ENCODE results near the gene CD247.
"Not testable (repeated sequence)": the region's sequence is repeated elsewhere in the genome, so short reads cannot be mapped to it uniquely, and the experiment has no call there.

The CD247 gene

DNA sequence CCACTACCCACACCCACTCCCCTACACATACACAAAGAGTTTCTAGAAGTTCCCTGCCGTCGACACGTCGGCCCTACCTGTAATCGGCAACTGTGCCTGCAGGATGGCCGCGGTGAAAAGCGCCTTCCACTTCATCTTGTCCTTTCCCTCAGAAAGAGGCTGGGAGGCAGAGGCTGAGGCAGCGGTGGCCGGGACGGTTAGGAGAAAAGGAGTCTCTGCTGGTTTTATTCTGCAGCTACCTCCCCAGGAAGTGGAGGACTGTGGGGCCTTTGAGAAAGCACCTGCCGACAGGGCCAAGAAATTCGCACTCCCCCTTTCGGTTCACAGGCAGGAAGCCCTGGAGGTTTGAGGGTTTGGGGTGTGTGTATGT lies at the start of gene CD247:
Gene CD247 (minus strand): TSS at position 199 of the 370 bp plus-strand sequence. CDS start 64 bp downstream, at position 135.
- DNase-seq, result no peak

DNA sequence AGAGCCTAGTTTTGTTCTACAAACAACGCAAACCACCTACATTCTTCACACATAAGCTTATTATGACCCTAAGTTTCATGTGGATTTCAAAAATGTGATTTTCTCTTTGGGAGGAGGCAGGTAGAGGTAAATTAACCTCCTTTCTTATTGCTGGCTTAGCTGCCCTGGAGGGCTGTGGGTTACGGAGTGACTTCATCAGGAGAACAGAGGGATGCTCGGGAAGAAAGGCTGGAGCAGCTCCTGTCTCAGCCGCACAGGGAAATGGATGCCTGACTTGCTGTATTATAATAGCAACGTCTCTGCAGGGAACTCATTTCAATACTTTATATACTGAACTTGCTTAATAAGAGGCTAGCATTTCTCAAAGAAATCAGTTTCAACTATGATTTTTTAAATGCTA lies 49.3 kb upstream of the CD247 start:
- DNase-seq, result no peak

DNA sequence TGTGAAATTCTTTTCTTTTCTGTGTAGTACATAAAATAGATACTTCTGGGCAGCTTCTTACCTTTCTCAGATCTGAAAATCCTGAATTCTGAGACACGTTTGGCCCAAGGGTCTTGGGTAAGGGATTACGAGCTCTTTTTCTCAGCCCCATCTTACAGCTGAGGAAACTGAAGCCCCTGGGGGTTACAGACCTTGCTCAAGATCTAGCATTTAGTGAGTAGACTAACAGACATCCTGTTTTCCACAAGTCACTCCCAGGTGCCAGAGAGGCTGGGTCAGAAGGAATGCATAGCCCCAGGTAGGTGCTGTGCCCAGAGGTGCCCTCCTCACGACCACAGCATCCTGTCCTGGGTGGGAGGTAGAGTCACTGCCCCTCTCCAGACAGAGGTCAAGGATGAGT lies 48.4 kb upstream of the CD247 start:
- no peak for DNase-seq

DNA sequence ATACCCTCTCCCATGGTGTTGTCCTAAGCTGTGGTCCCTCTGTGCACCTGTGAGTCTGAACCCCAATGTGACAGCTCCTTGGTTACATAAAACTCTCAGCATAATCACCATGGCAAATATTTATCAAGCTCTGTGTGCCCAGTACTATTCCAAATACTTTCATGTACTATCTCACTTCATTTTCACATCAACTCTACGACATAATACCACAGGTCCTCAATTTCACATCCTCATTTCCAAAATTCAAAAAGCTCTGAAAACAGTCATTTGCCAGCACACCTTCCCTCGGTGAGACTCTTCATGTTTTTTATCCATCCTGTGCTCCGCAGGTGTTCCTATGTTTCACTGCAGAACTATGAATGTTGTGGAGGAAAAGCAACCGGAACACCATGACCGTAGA lies 47.6 kb upstream of the CD247 start:
- DNase-seq, result no peak

DNA sequence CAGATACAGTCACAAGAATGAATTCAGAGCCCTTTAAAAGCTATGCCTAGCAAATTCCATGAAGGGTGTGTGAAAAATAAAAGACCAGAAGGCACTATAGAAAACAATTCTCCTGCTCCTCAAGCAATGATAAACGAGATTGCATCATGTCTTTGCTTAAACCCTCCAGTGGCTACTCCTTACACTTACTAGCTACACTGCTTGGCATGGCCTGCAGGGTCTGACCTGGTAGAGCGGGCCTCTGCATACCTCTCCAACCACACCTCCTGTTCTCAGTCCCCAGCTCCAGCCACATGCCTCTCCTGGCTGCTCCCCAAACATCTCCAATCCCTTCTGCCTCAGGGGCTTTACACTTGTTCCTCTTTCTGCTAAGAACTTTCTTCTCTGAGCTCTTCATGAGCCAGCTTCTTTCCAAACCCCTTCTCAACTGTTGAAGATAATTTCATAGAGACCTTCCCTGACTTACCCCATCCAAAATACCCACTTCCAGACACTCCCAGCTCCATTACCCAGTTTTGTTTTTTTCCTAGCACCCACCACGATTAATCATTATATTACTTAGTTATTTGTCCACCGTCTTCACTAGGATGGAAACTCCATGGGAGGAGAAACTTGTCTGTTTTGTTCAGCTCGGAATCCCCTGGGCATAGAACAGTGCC lies 46.4 kb upstream of the CD247 start:
- no peak for DNase-seq

DNA sequence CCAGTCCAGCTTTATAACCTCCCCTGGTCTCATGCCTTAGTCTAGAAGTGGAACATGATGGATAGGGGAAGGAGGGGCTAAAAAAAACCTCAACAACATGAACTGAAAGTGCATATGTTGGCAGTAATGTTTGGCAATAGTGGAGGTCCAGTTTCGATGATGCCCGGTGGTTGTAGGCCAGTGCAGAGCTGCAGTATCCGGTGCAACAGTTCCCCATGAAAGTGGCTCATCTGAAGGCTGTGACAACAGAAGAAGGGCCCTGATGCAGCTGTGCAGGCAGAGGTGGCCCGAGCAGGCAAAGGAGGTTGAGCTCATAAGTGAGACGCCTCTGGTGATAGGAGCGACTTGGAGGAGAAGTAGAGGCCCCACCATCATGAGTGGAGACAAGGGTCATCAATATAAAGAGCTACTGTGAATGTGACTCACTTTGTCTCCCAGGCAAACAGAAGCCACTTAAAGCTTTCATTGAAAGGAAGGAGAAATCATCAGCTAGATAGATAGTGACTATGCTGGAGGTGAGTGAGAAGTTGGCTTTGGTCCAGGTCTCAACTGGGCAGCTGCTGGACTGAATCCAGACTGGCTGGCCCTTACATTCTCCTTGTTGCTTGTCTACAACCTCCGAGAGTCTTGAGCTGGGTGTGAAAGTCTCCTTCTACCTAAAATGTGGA lies 45.4 kb upstream of the CD247 start:
- no peak for DNase-seq

DNA sequence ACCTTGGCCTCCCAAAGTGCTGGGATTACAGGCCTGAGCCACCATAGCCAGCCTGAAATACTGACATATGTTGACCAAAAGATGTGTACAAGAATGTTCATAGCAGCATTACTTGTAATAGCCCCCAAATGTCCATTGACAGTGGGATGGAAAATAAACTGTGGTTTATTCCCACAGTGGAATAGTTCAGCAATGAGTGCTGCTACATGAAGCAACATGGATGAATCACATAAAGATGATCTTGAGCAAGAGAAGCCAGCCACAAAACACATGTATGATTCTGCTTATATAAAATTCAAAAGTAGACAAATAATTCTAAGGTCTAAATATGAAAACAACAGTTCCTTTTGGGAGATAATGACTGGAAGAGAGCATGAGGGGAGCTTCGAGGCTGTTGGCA lies 44.4 kb upstream of the CD247 start:
- DNase-seq, result no peak

DNA sequence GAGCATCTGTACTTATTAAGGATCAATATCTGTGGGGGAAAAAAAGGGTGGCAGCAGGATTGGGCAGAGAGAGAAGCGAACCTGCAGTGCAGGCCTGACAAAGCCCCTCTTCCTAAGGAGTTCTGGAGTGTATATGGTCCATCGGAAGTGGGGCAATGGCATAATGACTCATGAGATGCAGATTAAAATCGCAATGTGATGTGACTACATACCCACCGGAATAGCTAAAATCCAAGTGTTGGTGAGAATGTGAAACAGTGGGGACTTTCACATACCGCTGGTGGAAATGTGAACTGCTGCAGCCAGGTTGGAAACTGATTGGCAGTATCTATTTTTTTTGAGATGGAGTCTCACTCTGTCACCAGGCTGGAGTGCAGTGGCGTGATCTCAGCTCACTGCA lies 43.4 kb upstream of the CD247 start:
- no peak for DNase-seq

DNA sequence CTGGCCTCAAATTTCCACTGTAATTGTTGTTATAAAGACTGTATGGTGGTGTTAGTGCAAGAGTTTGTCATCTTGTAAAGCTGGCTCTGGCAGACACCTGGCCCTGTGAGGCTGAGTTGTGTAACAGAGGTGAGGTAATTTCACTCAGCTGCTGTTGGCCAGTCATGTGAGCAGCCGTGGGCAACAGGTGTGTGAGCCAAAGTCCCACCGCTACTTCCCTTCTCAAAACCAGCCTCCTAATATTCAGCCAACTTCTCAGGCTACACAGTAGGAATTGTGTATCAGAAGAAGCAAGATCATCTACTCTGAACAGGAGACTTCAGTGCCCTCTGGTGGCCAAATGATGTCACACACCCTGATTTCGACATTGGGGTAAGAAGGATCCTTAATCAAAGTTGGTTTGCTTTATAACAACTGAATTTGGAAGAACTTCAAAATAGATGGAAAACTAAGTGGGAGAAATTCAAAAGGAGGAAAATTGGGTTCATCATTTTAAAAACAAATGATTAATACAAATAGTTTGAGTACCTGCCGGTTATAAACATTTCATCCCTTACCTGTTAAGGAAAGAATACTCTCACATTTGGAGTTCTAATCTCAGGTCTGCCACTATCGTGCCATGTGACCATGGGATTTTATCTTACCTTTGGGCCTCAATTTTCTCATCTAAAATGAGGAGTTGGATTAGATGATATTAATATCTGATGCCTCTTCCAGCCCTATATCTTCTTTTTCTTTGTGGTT lies 37.8 kb upstream of the CD247 start:
- DNase-seq, result peak; percentile 41

DNA sequence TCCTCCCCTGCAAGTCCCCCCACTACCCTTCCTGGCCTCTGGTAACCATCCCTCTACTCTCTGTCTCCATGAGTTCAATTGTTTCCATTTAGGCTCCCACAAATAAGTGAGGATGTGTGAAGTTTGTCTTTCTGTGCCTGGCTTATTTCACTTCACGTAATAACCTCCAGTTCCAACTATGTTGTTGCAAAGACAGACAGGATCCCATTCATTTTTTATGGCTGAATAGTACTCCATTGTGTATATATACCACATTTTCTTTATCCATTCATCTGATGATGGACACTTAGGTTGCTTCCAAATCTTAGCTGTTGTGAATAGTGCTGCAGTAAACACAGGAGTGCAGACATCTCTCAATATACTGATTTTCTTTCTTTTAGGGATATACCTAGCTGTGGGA lies 36.7 kb upstream of the CD247 start:
- DNase-seq, result not testable (repeated sequence)

DNA sequence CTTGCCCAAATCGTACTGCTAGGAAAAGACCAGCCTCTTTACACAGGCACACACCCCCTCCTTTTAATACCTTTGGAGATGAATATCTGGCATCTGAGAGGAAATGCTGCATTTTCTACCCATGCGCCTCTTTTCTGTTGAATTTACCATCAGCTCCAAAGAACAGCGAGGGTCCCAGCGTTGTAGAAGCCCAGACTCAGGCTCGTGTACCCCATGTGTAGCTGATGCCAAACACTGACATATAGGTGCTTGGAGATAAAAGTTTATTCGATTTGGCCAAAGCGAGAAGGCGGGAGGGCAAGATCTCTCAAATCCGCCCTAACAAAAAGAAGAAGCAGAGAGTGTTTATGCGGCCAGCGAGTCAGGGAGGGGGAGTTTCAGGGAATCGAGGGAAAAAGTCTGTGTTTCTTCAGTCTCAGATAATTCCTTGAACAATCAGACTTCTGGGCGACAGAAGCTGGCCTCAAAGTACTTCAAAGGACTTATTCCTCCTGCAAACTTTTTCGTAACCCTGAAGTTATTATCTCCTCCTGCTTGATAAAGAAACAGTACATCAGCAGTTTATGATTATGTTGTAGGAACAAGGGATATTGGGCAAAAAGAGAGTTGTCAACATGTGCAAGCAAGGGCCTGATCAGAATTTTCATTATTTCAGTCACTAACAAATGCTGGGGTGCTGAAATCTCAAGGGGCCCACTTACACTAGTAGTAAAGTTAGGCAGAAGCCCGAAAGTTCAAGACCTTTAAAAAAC lies 35.9 kb upstream of the CD247 start:
- DNase-seq, result no peak

DNA sequence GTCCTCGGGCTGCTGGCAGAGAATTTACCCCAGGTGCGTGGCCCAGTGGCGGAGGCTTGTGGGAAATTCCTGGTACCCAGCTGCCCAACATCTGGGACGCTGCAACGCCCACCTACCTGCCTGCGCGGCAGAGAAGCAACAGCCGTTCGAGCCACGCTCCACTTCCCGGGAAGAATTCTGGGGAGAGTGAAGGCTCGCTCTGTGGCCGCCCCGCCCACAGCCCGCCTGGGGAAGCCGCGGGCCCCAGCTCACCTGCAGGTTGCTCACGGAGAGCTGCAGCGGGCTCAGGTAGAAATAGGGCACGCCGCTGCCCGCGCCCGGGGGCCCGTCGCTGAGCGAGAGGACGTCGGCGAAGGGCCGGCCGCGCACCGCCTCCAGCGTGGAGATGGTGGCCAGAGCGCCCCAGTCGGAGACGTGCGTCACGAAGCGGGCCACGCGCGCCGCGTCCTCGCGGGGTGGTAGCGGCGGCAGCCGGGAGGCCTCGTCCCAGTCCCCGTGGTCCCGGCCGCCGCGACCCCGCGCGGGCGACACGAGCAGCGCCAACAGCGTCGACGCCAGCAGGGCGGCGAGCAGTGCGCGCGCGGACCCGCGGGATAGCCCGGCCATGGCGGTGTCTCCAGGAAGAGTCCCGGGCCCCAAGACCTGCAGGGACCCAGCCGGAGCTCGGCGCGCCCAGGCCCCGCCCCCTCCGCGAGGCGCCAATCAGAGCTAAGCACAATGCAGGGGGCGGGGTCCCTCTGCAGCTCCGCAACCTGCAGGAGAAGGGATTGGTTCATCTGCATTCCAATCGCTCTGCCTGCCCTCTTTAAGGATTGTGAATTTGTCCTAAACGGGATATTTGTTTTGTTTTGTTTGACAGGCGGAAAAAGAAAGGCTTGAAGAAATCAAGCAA lies 35.1 kb upstream of the CD247 start, which contains the start of gene CREG1:
Gene CREG1 (minus strand): TSS at position 627 of the 892 bp plus-strand sequence.
- peak; percentile 87 for DNase-seq

DNA sequence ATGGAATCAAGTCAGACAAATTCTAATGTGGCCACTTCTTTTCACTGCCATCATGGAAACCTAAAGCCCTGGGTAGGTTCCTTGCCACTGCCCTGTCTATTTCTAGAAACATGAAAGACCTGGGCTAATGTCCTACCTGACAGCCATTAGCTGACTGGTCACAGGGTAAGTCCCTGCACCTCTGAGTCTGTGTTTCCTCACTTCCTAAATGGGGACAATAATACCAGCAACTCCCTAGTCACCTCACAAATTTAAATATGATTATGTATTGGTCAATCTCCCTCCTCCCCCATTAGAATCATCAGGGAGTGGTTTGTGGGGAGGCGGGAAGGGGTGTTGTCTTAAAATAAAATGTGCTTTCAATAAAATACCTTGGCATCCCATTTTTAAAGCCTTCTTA lies 33.0 kb upstream of the CD247 start:
- no peak for DNase-seq

DNA sequence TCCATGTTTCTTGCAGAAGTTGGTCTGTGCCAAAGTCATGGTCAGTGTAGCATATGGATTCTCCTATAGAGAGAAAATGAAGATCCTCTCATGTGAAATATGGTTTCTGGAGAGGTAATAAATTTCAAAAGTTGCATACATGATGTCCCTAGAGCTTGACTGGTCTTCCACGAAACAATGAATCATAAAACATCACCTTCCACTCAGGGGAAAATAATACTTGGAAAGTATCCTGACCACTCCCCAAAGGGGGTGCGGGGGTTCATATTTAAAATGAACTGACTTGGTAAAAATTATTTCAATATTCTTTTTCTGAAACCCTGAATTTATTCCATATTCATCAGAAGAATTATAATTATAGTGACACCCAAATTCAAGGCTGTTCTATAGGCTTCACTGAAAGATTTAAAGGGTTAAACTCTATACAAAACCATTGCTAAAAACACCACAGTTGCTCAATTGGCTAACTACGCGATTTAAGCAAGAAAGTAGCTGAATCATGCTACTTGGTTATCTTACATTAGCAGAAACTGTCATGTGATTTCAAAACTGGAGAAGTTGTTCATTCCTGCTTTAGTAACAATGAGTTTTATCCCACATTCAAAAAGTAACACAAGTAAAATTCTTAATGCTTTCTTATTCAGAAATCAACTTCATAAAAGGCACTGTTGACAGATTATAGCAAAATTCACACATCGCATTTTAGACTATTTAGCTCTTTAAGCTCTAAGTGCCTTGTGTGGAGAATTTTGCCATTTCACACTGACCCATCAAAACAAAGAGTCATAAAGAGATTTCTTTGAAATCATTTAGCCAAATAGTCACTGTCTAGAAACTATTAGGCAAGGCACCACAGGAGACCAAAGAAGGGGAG lies 30.0 kb upstream of the CD247 start:
- DNase-seq, result no peak

DNA sequence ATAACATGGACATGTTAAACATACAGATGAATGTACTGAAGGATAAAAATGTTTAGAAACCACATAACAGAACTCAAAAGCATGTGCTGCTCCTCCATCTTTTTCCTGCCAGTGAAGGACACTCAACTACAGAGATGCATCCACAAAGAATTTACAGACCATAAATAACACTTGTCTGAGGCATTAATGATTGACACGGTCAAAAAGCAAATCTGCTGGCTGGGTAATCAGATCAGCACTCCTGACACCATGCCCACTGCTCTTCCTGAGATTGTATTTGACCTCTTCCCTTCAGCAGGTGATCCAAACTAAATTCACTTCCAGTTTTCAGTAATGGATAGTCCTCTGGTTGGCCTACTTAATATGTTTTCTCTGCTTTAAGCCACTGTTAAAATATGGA lies 28.6 kb upstream of the CD247 start:
- DNase-seq, result no peak

DNA sequence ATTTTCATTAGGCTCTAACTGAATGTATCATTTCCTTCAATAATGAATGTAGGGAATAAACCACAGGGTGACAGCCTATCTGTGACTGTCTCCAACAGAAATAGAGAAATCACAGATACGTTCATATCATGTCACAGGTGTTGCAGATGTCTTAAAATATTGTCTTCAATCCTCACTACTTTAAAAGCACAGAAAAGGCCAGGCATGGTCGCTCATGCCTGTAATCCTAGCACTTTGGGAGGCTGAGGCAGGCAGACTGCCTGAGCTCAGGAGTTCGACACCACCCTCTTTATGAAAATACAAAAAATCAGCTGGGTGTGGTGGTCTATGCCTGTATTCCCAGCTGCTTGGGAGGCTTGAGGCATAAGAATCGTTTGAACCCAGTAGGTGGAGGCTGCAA lies 27.0 kb upstream of the CD247 start:
- no peak for DNase-seq

DNA sequence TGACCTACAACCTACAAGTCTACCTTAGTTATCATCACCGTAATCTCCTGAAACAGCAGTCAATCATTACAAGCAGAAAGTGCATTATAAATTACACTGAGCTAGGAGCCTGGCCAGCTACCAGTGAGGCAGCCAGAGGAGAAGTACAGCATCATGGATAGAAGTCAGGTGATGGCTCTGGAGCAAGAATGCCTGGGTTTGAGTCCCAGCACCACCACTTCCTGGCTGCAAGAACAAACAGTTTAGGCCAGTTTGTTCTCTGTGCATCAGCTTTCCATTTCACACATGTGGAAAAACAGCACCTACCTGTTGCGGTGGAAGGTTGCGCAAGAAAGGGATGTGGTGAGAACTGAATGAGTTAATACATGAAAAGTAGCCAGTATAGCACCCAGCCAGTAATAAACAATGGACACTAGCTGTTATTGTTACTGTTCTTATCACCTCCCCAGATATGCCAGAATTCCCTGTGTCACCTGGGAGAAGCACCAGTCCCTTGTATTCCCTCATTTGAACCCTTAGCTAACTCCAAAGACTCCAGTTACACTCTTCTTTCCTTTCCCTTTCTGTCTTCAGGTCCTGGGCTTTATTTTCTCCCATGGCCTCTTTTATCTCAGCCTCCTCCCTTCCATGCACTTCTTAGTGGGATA lies 26.2 kb upstream of the CD247 start:
- no peak for DNase-seq

DNA sequence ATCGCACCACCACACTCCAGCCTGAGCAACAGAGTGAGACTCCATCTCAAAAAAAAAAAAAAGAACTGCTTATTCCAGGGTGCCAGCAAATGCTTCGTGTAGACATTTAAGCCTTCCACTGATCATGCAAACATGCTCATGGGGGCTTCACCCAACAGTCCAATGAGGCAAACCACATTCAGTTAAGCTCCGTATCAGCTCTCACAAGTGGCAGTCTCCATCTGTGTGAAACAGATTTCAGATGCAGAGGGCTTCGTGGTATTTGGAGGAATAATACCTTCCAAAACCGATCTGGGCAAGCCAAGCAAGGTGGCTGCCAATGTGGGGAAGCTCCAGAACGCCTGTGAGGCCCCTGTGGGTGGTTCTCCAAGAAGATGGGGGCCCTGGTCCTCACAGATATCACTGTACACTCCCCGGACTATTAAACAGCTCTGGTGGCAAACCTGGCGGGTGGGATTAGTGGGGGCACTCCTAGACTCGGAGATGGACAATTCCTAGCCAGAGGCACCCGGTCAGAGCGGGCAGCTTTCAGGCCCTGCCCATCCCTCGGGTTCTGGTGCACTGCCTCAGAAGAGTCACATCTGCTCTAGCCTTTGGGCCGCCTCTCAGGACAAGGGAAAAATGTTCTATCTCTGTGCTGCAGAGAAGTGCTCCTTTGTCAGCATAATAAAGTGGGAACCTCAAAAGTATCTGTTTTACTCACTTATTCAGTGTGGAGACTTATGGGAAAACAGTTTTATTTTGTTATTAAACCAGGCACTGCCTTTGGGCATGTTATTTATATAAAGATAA lies 25.1 kb upstream of the CD247 start:
- DNase-seq, result no peak

DNA sequence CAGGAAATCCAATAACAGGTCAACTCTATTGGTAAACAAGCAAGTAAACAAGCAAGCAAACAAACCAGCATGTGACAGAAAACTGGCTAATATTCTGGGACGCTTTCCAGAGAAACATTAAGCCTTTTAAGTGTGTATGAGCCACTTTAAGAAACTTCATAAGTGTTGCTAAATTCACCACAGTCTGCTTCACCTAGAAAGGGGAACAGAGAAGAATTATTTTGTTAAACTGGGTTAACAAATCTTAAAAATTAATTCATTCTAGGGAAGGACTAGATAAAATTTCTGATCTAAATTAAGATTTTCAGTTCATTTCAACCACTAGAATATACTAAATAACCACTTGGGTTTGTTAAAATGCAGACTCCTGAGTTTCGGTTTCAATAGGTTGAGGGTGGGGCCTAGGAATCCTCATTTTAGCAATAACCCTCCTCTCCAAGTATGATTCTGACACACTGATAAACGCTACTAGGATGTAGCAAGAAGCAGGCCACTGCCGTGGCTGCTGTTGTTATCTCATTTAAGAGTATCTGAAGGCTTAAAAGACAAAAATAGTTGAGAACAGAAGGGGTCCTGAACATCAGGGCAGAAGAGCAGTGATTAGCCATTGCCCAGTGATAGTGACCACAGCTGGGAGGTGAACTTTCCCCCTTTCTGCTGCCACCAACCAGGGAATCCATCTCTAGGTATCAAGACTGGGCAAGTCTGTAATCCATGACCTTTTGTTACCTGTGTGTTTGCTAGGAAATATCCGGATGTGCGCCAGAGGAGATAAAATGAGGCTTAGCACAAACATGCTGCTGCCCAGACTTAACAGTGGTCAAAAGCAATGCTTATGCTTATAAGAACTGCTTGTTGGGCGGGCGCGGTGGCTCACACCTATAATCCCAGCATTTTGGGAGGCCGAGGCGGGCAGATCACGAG lies 24.0 kb upstream of the CD247 start:
- DNase-seq, result no peak
